GM18508 (cell line): ENCODE results near the gene NTMT1.
"Not testable (repeated sequence)": the region's sequence is repeated elsewhere in the genome, so short reads cannot be mapped to it uniquely, and the experiment has no call there.

Experiments used
- ATAC-seq: cut with Tn5 transposase; IDR thresholded peaks from one replicate; pipeline ENCODE4 v1.9.1; 2021; ENCODE audit warnings: moderate number of reproducible peaks; ENCODE audit not compliant: insufficient read depth, unreplicated experiment

The NTMT1 gene

DNA sequence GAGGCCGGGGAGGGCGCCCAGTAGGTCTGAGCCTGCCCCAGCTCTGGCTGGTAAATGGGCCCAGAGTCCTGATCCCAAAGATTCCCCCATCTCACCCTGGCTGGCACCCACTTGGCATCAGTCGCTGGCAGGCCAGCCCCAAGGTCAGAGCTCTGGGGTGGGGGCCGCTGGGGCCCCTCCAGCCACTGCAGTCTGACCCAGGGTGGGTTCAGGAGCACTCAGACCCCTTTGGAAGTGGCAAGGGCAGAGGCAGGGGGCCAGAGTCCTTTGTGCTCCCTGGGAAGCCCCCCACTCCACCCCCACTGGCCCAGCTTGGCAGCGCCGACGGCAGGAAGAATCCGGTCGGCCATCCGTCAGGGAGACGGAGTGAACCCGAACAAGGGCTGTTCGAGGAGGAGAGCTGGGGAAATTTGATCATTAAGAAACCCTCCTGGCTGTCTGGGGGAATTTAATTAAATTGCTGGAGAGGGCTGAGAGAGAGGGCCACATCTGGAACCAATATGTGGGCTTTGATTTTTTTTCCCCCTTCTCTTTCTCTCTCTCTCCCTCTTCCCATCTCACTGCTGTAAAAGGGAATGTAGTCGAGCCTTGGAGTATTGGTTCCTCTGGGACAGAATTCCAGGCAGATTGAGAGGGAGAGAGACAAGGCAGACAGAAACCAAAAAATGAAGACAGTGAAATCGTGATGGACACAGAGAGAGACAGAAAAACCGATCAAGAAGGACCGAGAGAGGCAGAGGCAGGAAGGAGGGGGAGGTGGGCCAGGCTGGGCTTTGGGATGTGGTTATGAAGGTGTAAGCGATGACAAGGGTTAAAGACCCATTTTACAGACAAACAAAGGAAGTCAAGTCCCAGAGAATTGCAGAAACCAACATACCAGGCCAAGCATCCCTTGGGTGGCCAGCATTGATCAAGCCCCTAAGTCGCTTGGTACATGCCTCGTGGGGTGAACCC is 24.0 kb downstream of the NTMT1 start:
- no peak for ATAC-seq

DNA sequence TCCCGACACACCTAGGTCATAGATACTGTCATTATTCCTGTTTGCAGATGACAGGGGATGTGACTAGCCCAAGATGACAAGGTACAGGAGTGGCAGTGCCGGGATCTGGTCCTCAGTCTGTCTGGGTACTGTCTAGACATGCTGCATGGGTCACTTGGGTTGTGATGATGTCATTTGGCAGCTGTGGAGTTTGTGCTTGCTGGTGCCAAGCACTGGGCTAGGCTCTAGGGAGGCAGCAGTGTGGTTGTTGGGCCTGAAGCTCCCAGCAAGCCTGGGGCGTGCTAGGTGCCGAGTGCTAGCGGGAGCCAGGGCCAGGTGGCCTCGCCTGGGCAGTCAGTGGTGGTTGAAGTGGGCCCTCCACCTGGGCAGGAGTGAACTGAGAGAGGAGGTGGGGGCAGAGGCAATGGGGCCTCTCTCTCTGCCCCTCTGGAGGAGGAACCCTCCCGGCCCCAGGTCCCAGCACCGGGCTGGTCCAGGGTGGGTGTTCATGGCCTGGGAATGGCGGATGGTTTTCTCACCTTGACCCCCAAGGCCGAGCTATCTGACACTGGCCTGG is 24.8 kb downstream of the NTMT1 start:
- ATAC-seq = no peak

DNA sequence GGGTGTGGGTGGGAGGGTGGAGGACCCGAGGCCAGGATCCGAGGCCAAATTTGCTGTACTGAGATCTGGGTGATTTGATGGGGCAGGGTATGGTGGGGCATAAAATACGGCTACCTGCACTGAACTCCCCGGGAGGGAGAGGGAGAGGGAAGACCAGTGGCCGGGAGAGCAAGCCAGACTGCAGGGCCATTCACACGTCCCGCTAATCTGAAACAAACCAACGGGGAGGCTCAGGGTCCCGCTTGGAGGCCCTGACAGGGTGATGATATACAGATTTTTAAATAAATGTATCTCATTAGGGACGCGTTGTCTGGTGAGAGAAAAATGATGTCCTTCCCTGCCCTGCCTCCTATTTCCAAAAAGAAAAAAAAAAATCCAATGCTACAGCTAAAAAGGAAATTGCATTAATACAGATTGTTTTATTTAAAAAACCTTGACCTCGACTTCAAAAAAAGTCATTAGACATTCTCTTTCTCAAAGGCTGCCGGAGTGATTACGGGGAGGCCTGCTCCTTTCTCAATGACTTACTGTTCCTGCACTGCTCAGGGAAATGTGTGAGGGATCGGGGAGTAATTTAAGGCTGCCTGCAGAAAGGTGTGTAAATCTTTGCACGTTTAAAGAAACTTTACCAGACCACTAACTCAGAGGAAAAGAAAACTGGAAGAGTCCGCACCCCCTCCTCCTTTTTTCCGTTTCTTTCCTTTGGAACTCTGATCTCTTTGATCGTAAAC is 28.0 kb downstream of the NTMT1 start:
- no peak for ATAC-seq

DNA sequence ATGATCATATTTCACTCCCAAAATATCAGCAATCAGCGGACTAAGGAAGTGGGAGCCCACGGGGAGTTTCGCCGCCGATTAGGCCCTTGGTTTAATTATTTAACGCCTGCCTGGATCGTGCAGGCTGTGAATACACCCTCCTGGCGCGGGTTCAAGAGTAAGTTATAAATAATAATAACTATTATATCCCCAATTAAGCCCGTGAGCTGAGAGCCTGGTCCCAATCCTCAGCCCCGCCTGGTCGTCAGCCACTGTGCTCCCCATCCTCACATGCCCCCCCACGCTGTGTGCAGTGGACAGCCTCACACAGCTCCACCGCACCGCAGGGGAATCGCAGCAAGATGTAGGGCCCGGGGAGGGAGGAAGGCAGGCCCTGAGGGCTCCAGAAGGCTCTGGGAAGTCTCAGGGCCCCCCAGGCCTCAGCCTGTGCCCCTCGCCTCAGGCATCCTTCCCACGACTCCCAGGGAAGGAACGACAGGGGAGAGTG is 28.6 kb downstream of the NTMT1 start:
- ATAC-seq = no peak

DNA sequence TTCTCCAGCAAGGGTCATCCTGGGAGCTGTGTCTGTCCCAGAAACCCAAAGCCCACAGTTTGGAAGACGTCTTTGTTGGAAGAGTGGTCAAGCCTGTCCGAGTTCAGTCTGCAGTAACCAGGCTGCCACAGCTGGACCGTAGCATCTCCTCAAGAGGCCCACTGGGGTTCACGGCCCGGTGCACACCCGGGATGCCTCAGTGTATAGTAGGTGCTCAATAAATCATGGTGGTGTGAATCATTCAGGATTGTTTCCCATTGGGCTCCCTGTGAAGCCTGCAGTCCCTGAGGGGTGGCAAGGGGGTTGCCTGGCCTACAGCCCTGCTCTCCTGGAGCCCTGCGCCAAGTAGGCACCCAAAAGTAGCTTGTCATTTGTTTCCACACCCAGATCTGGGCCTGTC is 29.2 kb downstream of the NTMT1 start:
- ATAC-seq = no peak

DNA sequence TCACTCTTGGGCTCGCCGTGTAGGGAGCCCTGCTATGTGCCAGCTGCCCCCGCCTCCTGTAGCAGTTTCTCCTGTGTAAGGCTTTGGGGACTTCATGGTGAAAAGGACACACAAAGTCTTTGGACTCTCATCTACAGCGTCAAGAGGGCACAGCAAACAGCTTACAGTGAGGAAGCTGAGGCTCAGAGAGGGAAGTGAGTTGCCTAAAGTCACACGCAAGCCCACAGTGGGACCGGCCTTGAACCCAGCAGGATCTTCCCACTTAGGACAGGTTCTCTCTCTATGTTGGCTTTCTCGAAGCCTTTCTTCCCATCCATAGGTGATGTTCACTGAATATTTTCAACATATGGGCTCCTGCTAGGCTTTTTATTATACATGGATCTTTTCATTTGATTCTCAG is 29.7 kb downstream of the NTMT1 start:
- ATAC-seq = no peak

DNA sequence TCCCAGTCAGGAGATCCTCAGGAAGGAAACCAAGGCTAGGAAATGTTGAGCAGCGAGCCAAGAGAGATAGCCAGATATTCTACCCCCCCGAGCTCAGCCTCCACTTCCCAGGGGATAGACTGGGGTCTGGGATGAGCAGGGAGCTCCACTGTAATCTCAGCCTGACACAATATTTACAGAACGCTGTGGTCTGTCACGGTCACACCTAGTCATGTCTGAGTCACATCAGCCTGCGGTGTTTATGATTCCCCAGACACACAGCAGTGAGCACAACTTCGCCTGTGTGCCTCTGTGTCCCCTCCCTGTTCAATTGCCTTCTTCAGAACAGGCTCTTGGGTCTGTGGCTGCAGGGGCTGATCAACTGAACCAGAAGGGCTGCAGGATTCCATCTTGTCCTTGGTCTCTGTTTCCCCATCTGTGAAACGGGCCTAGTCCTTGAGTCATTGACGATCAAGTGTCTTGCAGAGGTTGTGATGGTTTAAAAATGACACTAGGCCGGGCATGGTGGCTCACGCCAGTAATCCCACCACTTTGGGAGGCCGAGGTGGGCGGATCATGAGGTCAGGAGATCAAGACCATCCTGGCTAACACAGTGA is 30.9 kb downstream of the NTMT1 start:
- ATAC-seq = no peak

DNA sequence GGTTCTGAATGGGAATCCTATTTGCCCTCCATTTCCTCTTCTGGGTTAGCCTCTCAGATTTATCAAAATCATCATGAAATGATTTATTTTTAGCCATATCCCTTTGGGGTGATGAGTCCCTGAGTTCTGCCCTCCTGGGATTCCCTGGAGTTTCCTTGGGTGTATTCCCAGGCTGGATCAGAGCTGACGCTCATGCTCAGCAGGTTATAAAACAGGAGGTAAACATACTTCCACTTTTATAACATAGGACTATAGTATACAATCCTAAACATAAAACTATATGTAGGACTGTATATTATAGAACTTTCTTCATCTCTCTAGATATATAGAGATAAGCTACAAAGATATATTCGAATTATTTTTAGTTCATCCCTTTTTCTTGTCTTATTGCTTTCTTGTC is 35.1 kb downstream of the NTMT1 start:
- ATAC-seq = no peak

DNA sequence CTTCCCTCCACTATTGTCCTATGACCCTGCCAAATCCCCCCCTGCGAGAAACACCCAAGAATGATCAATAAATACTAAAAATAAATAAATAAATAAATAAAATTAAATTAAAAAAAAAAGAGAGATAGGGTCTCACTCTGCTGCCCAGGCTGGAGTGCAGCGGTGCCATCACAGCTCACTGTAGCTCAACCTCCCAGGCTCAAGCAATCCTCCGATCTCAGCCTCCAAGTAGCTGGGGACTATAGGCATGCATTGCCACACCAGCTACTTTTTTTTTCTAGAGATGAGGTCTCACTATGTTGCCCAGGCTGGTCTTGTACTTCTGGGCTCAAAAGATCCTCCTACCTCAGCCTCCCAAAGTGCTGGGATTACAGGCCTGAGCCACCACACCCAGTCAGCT is 36.3 kb downstream of the NTMT1 start:
- not testable (repeated sequence) for ATAC-seq

DNA sequence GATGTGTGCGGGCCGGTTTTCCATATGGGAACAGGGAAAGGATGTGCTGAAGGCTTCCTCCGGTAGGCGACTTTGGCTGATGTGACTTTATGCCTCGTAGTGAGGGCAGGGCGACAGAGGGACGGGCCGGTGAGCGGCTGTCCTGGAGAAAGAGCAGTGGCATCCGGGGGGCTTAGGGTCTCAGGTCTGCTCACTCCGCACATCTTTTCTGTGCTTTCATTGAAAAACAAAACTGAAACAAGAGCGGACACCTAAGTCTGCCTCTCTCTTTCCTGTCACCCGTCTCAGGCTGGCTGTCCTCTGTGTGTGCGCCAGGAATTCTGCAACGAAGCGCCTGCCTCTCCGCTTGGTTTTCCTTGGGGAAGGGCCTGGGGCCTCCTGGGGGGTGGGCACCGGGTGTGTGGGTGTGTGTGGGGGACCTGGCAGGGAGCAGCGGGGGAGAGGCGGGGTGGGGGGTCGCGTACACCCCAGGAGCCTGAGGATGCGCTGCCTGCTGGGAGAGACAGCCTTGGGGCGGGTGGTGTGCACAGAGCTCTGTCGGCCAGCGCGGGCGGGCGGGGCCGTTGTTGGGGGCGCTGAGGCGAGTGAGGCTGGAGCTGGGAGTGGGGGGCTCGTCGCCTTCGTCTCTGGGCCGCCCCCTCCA is 38.9 kb downstream of the NTMT1 start:
- ATAC-seq = no peak

DNA sequence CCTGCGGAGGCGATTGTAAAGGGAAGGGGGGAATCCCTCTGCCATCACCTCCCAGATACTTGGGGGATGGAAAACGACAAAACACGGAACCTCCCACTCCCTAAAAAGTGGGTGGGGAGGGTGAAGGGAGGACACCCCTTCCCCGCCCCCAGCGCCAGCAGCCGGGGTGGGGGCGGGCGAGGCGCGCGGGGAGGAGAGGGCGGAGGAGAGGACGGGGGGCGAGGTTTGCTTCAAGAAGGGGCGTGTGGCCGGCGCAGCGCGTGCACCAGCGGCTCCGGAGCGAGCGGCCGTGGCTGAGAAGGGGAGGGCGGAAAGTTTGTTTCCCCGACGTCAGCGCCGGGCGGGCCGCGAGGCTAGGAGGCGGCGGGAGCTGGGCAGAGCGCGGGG is 39.4 kb downstream of the NTMT1 start, which contains the start of gene PRRX2:
Gene PRRX2 (plus strand): TSS at position 259 of the 387 bp plus-strand sequence. CDS start 221 bp downstream, outside the sequence.
- no peak for ATAC-seq

DNA sequence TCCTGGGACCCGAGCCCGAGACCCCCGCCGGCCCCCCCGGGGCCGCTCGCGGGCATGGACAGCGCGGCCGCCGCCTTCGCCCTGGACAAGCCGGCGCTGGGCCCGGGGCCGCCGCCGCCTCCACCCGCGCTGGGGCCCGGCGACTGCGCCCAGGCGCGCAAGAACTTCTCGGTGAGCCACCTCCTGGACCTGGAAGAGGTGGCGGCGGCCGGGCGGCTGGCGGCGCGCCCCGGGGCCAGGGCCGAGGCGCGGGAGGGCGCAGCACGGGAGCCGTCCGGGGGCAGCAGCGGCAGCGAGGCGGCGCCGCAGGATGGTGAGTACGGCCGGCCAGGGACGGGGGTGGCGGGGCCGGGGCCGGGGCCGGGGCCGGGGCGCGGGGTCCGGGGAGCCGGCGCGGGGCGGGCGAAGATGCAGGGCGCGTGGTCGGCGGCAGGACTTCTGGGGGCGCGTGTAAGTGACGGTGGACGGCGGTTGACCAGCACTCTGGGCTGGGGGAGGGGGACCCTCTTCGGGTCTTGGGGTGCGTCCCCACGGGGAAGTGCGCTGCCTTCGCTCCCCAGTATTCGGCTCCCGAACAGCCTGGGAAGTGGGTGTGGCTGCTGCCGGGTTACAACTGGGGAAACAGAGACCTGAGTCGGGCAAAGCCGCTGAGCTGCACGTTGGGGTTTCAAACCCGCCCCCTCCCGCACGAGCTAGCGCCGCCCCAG is 40.0 kb downstream of the NTMT1 start:
- no peak for ATAC-seq

DNA sequence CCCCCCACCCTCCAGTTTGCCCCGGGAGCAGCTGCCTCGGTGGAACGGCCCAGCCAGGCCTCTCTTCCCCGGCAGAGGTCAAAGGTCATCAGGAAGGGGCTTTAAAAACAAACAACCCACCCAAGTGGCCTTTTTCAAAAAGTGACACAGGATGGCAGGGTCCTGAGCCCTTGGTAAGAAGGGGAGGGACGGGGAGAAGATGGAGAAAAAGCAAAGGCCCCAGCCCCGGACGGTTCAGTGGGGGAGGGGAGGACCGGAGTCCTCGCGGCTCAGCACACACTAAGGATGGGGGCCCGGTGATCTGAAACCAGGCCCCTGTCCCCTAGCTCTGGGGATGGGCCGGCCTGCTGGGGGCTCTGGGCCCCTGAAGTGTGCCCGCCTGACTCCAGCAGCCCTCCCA is 40.6 kb downstream of the NTMT1 start:
- no peak for ATAC-seq

DNA sequence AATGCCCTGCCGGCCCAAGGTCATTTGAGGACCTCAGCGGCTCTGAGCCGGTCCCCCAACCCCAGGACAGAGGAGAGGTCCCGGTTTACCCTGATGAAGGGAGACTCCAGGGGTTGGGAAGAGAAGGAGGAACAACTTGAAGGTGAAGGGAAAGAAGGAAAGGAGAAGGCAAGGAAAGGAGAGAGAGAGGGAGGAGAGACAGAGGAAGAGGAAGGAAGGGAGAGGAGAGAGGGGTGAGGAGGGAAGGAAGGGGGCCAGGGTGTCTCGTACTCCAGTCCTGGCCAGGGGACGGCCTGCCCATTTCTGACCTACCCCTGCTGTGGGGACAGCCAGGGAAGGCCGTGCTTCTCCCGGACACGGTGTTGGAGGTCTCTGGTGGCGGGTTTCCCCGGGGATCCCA is 41.4 kb downstream of the NTMT1 start:
- no peak for ATAC-seq

DNA sequence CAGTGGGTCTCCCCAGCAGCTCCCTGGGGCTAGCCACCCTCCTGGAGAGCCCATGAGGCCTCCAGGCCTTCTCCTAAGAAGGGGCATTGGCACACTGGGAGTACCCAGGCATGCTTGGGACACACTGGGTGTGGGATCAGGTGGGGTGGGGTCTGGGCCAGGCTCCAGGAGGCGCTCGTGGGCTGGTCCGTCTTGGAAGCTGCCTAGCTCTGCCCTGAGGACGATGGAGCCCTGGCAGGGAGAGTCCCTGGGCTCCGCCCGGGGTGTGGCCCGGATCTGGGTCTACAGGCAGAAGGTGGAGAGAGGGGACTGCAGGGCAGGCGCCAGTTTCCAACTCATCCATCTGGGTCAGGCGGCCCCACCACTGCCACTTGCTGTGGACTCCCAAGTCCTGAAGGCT is 41.9 kb downstream of the NTMT1 start:
- ATAC-seq = no peak

DNA sequence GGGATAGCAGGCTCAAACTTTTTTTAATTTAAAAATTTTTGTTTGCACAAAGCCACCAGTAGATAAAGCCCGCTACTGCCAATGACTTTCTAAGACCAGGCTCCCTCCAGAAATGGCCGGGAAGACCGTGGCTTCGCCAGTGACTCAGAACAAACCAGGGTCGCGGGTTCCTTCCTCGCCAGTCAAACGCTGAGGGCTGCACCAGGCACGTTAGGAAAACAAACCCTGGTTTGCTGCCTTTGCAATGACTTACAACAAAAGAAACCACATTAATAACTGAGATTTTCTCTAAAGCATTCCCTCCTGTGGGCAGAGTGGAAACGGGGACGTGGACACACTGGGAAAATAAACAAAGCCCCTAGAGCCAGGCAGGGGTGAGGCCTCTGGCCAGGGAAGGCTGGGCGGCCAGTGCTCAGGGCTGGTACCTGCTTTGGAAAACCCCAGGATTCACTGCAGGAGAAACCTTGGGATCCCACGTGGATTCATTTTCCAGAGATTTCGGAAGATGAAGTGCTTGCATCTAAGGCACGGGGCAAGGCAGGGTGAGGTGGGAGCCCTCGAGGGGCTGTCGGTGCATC is 43.3 kb downstream of the NTMT1 start:
- ATAC-seq = no peak

DNA sequence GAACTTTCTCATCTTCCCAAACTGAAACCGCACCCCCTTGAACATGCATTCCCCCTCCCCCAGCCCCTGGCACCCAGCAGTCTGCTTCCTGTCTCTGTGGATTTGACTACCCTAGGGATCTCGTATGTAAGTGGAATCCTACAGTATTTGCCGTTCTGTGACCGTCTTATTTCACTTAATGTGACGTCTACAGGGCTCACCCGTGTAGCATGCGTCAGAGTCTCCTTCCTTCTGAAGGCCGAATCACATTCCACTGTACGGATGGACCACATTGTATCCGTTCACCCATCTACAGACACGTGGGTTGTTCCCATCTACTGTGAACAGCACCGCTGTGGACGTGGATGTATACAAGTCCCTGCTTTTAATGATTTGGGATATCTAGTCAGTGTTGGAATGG is 44.0 kb downstream of the NTMT1 start:
- no peak for ATAC-seq

DNA sequence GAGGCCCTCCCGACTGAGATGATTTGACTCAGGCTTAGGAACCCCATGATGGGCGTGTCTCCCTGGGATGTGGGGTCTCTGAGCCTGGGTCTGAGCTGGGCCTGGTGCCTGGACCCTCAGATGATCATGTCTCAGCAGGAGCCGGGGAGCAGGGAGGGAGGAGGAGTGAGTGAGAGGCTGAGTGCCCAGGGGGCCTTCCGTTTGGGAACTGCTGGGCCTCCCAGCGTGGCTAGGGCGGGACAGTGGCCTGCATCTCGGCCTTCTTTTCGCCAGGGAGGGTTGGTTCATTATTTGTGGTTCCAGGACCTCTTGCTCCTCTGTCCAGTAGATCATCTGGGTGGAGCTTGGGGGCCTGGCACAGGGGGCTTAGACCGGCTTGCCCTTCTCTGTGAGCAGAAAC is 45.1 kb downstream of the NTMT1 start:
- ATAC-seq = no peak

DNA sequence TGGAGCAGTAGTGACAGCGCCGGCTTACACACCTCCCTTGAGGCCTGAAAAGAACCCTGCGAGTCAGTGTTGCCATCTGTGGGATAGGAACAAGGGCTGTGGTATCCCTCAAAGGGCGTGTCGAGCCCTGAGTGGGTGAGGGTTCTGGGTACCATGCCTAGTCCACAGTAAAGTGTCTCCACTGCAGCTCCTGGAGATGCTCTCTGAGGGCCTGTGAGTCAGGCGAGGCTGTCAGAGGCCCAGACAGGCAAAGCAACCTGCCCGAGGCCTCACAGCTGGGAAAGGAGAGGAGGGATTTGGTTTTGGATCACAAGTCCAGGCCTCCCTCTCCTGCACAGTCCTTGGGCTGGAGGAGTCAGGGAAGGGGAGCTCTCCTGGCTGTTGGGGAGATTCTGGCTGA is 45.6 kb downstream of the NTMT1 start:
- no peak for ATAC-seq
